ENCODE data around the gene LRRC4C.

The LRRC4C gene

DNA sequence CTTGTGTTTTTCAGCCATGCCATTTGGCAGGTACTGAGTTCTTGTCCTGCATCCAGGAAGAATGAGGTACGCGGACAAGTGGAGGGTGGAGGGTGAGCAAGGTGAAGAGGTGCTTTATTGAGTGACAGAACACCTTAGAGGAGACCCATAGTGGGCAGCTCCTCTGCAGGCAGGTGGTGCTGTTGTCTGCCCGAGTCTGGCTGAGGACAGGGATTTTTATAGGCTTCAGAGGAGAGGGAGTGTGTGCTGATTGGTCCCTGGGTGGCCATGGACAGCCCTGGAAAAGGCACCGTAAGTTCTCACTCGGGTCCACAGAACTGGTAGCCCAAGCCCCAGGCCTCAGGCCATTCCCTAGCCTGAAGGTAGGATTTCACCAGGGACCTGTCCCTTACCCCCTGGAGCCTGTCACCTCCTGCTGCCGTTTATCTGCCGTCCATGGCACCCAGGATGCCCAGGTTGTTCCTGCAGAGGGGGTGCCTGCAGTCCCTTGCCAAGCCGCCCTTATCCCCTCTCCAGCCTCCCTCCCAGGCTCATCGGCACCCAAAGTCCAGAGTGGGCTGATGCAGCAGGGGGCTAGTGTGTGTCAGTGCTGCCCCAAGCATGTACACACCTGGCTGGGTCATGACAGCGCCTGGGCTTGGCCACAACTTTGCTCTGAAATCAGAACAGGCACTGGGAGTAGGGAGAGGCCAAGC is 213.6 kb downstream of the LRRC4C start:
- Histone ChIP-seq H3K36me3 (ENCODE audit: insufficient read depth, low read length) (no peaks in the 10 kb centered on the region), H3K4me1 (ENCODE audit: insufficient read depth, low read length, severe bottlenecking) (no peaks in the 10 kb centered on the region), H3F3A (ENCODE audit: insufficient read depth, low read length) (no peaks in the 10 kb centered on the region), H4K20me1 (ENCODE audit: insufficient read depth, low read length) (no peaks in the 10 kb centered on the region), H3K9me2 (ENCODE audit: low read depth, low read length) (no peaks in the 10 kb centered on the region), H3K4me2 (ENCODE audit: low read length) (no peak overlapping the region), H3K27me3 (ENCODE audit: insufficient read depth, low read length) (no peaks in the 10 kb centered on the region), H3K9me3 (ENCODE audit: low read length) (no peaks in the 10 kb centered on the region), H3K27ac (ENCODE audit: low read depth, low read length, poor library complexity, severe bottlenecking) (no peak overlapping the region), H3K4me3 (ENCODE audit: low read depth, low read length, poor library complexity, severe bottlenecking) (no peak overlapping the region), H3K79me2 (ENCODE audit: insufficient read depth, low read length) (no peaks in the 10 kb centered on the region), H3K9ac (ENCODE audit: low read length) (no peak overlapping the region), H2AFZ (ENCODE audit: low read length) (no peak overlapping the region)
- TF ChIP-seq, protein P1, sequence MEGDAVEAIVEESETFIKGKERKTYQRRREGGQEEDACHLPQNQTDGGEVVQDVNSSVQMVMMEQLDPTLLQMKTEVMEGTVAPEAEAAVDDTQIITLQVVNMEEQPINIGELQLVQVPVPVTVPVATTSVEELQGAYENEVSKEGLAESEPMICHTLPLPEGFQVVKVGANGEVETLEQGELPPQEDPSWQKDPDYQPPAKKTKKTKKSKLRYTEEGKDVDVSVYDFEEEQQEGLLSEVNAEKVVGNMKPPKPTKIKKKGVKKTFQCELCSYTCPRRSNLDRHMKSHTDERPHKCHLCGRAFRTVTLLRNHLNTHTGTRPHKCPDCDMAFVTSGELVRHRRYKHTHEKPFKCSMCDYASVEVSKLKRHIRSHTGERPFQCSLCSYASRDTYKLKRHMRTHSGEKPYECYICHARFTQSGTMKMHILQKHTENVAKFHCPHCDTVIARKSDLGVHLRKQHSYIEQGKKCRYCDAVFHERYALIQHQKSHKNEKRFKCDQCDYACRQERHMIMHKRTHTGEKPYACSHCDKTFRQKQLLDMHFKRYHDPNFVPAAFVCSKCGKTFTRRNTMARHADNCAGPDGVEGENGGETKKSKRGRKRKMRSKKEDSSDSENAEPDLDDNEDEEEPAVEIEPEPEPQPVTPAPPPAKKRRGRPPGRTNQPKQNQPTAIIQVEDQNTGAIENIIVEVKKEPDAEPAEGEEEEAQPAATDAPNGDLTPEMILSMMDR (IDR thresholded peaks at IDR 0.05; ENCODE audit: low read length) = no peak
- no peak for TF ChIP-seq EZH2 (IDR thresholded peaks at IDR 0.05; ENCODE audit: borderline replicate concordance, low read length)

DNA sequence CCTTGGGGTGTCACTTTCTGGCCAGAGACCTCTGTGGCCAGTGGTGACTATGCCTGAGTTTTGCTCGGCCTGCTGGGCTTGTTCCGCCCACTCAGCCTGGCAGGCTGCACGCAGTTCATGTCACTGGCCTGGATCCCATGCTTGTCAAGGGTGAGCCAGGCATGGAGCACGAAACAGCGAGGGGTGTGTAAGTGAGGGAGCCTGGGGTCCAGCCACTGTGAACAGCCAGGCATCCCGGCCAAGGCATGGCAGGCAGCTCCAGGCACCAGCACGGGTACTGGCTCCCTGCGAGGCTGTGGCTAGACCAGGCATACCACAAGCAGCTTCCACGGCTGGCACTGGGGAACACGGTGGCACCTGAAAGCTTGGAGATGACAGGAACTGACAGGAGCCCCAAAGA is 214.3 kb downstream of the LRRC4C start:
- Histone ChIP-seq H3K79me2 (ENCODE audit: insufficient read depth, low read length) (no peaks in the 10 kb centered on the region), H3K9ac (ENCODE audit: low read length) (no peak overlapping the region), H3K4me2 (ENCODE audit: low read length) (no peak overlapping the region), H3K9me3 (ENCODE audit: low read length) (no peaks in the 10 kb centered on the region), H3K4me3 (ENCODE audit: low read depth, low read length, poor library complexity, severe bottlenecking) (no peak overlapping the region), H2AFZ (ENCODE audit: low read length) (no peak overlapping the region), H4K20me1 (ENCODE audit: insufficient read depth, low read length) (no peaks in the 10 kb centered on the region), H3K4me1 (ENCODE audit: insufficient read depth, low read length, severe bottlenecking) (no peaks in the 10 kb centered on the region), H3F3A (ENCODE audit: insufficient read depth, low read length) (no peaks in the 10 kb centered on the region), H3K27ac (ENCODE audit: low read depth, low read length, poor library complexity, severe bottlenecking) (no peak overlapping the region), H3K36me3 (ENCODE audit: insufficient read depth, low read length) (no peaks in the 10 kb centered on the region), H3K9me2 (ENCODE audit: low read depth, low read length) (no peaks in the 10 kb centered on the region), H3K27me3 (ENCODE audit: insufficient read depth, low read length) (no peaks in the 10 kb centered on the region)
- TF ChIP-seq, protein P1 (IDR thresholded peaks at IDR 0.05; ENCODE audit: low read length) = no peak
- TF ChIP-seq EZH2 (IDR thresholded peaks at IDR 0.05; ENCODE audit: borderline replicate concordance, low read length) = no peak

DNA sequence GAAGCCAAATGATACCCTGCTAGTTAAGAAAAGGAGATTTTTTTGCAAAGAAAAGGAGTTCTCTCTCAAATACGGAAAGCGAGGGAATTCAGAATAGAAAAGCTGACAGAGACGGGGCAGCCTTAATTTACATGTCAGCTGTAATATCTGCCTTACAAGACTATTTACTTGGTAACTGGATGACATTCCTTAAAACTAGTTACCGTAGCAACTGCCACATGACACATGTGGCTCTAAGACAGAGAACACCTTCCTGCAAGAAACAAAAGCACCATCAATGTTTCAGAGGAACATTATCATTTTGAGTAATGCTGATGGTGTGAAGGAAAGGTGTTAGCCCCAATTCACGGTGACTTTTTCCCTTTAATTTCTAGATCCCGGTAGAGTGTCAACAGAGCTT is 222.1 kb downstream of the LRRC4C start:
- H3K9me2 ChIP-seq (ENCODE audit: low read depth, low read length) = no peaks in the 10 kb centered on the region
- no peak overlapping the region for H3K27ac ChIP-seq (ENCODE audit: low read depth, low read length, poor library complexity, severe bottlenecking)
- no peaks in the 10 kb centered on the region for H3K36me3 ChIP-seq (ENCODE audit: insufficient read depth, low read length)
- no peak overlapping the region for H3K9ac ChIP-seq (ENCODE audit: low read length)
- no peaks in the 10 kb centered on the region for H3K79me2 ChIP-seq (ENCODE audit: insufficient read depth, low read length)
- no peak overlapping the region for H3K4me3 ChIP-seq (ENCODE audit: low read depth, low read length, poor library complexity, severe bottlenecking)
- no peaks in the 10 kb centered on the region for H4K20me1 ChIP-seq (ENCODE audit: insufficient read depth, low read length)
- TF ChIP-seq, protein P1 (IDR thresholded peaks at IDR 0.05; ENCODE audit: low read length) = no peak
- no peak for TF ChIP-seq EZH2 (IDR thresholded peaks at IDR 0.05; ENCODE audit: borderline replicate concordance, low read length)
- no peak overlapping the region for H2AFZ ChIP-seq (ENCODE audit: low read length)
- no peaks in the 10 kb centered on the region for H3K4me1 ChIP-seq (ENCODE audit: insufficient read depth, low read length, severe bottlenecking)
- no peaks in the 10 kb centered on the region for H3F3A ChIP-seq (ENCODE audit: insufficient read depth, low read length)
- no peaks in the 10 kb centered on the region for H3K9me3 ChIP-seq (ENCODE audit: low read length)
- H3K4me2 ChIP-seq (ENCODE audit: low read length) = no peak overlapping the region
- no peaks in the 10 kb centered on the region for H3K27me3 ChIP-seq (ENCODE audit: insufficient read depth, low read length)

Measured in OCI-LY1 (cell line).